Type B pancreatic cell (in vitro differentiated cells): ENCODE data around the gene KRTAP1-1. TPM values are rescaled to one million over a fixed set of nuclear protein-coding genes. Genes with fewer than 3 reads are reported as not detected.
"Not testable (repeated sequence)": the region's sequence is repeated elsewhere in the genome, so short reads cannot be mapped to it uniquely, and the experiment has no call there.

Experiments used
- DNase-seq: peaks from one replicate; pipeline ENCODE4 v3.0.0; 2021; ENCODE audit warnings: mixed read lengths; ENCODE audit not compliant: unreplicated experiment; ENCODE audit errors: extremely low spot score
- H3K27ac Mint-ChIP-seq: 2 replicates; pipeline ENCODE4 v1.8.0; 2021; ENCODE audit warnings: mild to moderate bottlenecking, mixed read lengths
- H3K27me3 Mint-ChIP-seq: 2 replicates; pipeline ENCODE4 v1.8.0; 2021; ENCODE audit warnings: mixed read lengths
- H3K36me3 Mint-ChIP-seq: 2 replicates; pipeline ENCODE4 v1.8.0; 2021; ENCODE audit warnings: mixed read lengths
- H3K4me1 Mint-ChIP-seq: one replicate; pipeline ENCODE4 v1.8.0; 2021; ENCODE audit warnings: mixed read lengths; ENCODE audit not compliant: unreplicated experiment
- H3K4me3 Mint-ChIP-seq: 2 replicates; pipeline ENCODE4 v1.8.0; 2021; ENCODE audit warnings: mild to moderate bottlenecking, mixed read lengths
- H3K9me3 Mint-ChIP-seq: 2 replicates; pipeline ENCODE4 v1.8.0; 2021; ENCODE audit warnings: mixed read lengths
- total RNA-seq: library from RNA; stranded (reverse); gene quantifications from 2 replicates; pipeline ENCODE4 v1.2.1, GENCODE V29; 2021; ENCODE audit warnings: low replicate concordance
- TF ChIP-seq, protein P1 (sequence below): fragments of 200-600 bp; sonication (generic); conservative IDR thresholded peaks from 2 replicates; pipeline ENCODE4 v1.5.0; 2021; ENCODE audit warnings: antibody characterized with exemption, mild to moderate bottlenecking

Gene KRTAP1-1
- total RNA-seq, 1 donor from 2014 or later, result not detected

GRCh38 chr17:41057547-41057946 lies 16.3 kb upstream of the KRTAP1-1 start:
- Mint-ChIP-seq H3K36me3 (no peaks in the 10 kb centered on the region), H3K4me3 (no peak overlapping the region), H3K27me3 (no peaks in the 10 kb centered on the region), H3K4me1 (peaks cover 18% of the 10 kb centered on the region), H3K27ac (no peak overlapping the region), H3K9me3 (peaks cover 10% of the 10 kb centered on the region)
- DNase-seq, result no peak
- TF ChIP-seq, protein P1, sequence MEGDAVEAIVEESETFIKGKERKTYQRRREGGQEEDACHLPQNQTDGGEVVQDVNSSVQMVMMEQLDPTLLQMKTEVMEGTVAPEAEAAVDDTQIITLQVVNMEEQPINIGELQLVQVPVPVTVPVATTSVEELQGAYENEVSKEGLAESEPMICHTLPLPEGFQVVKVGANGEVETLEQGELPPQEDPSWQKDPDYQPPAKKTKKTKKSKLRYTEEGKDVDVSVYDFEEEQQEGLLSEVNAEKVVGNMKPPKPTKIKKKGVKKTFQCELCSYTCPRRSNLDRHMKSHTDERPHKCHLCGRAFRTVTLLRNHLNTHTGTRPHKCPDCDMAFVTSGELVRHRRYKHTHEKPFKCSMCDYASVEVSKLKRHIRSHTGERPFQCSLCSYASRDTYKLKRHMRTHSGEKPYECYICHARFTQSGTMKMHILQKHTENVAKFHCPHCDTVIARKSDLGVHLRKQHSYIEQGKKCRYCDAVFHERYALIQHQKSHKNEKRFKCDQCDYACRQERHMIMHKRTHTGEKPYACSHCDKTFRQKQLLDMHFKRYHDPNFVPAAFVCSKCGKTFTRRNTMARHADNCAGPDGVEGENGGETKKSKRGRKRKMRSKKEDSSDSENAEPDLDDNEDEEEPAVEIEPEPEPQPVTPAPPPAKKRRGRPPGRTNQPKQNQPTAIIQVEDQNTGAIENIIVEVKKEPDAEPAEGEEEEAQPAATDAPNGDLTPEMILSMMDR, result no peak

DNA sequence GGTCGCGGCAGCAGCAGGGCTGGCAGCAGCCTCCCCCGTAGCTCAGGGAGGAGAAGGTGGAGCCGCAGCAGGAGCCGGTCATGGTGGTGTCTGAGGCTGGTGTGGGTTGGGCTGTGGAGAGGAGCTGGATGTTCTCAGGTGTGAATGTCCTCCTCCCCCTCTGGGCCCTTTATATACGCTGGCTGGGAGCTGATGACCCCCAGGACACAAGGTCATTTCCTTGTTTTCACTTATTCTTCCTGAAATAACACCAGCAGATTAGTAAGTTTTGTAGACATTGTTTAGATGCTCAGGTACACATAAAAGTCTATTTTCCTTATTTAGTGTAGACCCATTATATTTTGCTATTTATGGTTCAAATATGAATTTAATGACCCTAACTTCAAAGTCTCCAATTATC lies 13.9 kb upstream of the KRTAP1-1 start, which contains the start of gene KRTAP2-2:
Gene KRTAP2-2 (minus strand): TSS at position 101 of the 400 bp plus-strand sequence. CDS start 19 bp downstream, at position 82.
- not testable (repeated sequence) for H3K4me1 Mint-ChIP-seq, H3K4me3 Mint-ChIP-seq, H3K27ac Mint-ChIP-seq, H3K36me3 Mint-ChIP-seq, H3K27me3 Mint-ChIP-seq, DNase-seq
- H3K9me3 Mint-ChIP-seq, result peaks cover 12% of the 10 kb centered on the region

GRCh38 chr17:41054556-41054955 lies 13.3 kb upstream of the KRTAP1-1 start:
- not testable (repeated sequence) for H3K4me1 Mint-ChIP-seq, H3K4me3 Mint-ChIP-seq, H3K36me3 Mint-ChIP-seq, DNase-seq, H3K27me3 Mint-ChIP-seq, H3K27ac Mint-ChIP-seq
- H3K9me3 Mint-ChIP-seq, result peaks cover 11% of the 10 kb centered on the region

- peaks cover 2% of the 10 kb centered on the region for H3K4me1 Mint-ChIP-seq
- TF ChIP-seq, protein P1, result no peak
- peaks cover 11% of the 10 kb centered on the region for H3K9me3 Mint-ChIP-seq
- no peak overlapping the region for H3K27ac Mint-ChIP-seq
- H3K36me3 Mint-ChIP-seq, result no peaks in the 10 kb centered on the region
- DNase-seq, result no peak
- H3K4me3 Mint-ChIP-seq, result no peak overlapping the region
- no peaks in the 10 kb centered on the region for H3K27me3 Mint-ChIP-seq
Observed at GRCh38 chr17:41054025-41054424, 12.8 kb upstream of the KRTAP1-1 start.

GRCh38 chr17:41052566-41052965 lies 11.3 kb upstream of the KRTAP1-1 start:
- Mint-ChIP-seq H3K27ac (no peak overlapping the region), H3K36me3 (no peaks in the 10 kb centered on the region), H3K4me1 (peaks cover 11% of the 10 kb centered on the region), H3K9me3 (peaks cover 11% of the 10 kb centered on the region), H3K27me3 (no peaks in the 10 kb centered on the region), H3K4me3 (no peak overlapping the region)
- no peak for DNase-seq
- TF ChIP-seq, protein P1, result no peak

DNA sequence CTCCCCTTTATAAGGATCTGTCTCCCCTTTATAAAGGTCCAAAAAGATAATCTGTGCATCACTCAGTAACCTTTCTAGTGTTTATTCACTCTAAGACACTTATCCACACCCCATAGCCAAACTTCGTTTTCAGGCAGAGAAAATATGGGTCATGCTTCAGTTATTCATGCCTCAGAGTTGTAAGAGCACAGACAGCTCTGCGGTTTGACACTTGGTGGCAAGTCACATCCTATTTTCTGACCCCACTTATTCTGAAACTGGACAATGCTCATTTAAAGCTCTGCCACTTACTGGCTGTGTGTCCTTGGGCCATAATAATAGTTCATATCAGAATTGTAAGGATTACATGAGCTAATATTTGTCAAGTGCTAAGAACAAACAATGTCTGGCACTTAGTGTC lies 7.9 kb upstream of the KRTAP1-1 start:
- peaks cover 6% of the 10 kb centered on the region for H3K9me3 Mint-ChIP-seq
- H3K27me3 Mint-ChIP-seq, result no peaks in the 10 kb centered on the region
- H3K27ac Mint-ChIP-seq, result peak overlapping the region; percentile 48
- peaks cover 11% of the 10 kb centered on the region for H3K4me1 Mint-ChIP-seq
- H3K36me3 Mint-ChIP-seq, result no peaks in the 10 kb centered on the region
- TF ChIP-seq, protein P1, result no peak
- H3K4me3 Mint-ChIP-seq, result peak overlapping the region; percentile 20
- DNase-seq, result no peak

GRCh38 chr17:41048441-41048840 lies 7.2 kb upstream of the KRTAP1-1 start:
- Mint-ChIP-seq H3K27ac (peak overlapping the region; percentile 48), H3K27me3 (no peaks in the 10 kb centered on the region), H3K9me3 (peaks cover 9% of the 10 kb centered on the region), H3K4me3 (peak overlapping the region; percentile 20), H3K4me1 (peaks cover 11% of the 10 kb centered on the region), H3K36me3 (no peaks in the 10 kb centered on the region)
- no peak for DNase-seq
- TF ChIP-seq, protein P1, result no peak

GRCh38 chr17:41046735-41047465 lies 5.7 kb upstream of the KRTAP1-1 start, which contains the start of gene KRTAP2-1:
Gene KRTAP2-1 (minus strand): TSS chr17:41047316. CDS start chr17:41047267, 49 bp downstream.
- H3K9me3 Mint-ChIP-seq, DNase-seq, H3K27me3 Mint-ChIP-seq, H3K27ac Mint-ChIP-seq, H3K36me3 Mint-ChIP-seq, H3K4me3 Mint-ChIP-seq: not testable (repeated sequence)
- H3K4me1 Mint-ChIP-seq, result peaks cover 11% of the 10 kb centered on the region
